ENCODE measurements around the gene DPYSL5. TPM values are rescaled to one million over a fixed set of nuclear protein-coding genes. Genes with fewer than 3 reads are reported as not detected.

DPYSL5 gene
- polyA plus RNA-seq, 1 donor from 2014 or later, result 111 TPM

DNA sequence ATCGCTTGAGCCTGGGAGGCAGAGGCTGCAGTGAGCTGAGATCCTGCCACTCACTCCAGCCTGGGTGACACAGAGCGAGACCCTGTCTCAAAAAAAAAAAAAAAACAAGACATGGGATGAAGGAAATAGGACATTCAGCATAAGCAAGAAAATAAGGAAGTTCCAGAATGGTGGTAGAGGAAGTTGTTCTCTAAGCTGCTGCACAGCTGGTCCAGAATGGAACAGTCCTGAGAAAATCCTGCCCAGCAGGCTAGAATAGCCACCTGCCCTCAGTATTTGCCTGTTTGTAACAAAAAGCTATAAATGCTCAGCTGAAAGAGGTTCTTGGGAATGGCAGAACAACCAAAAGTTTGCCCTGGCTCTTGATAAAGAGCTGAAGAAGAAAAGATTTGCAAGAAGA, 111.4 kb downstream of the DPYSL5 start:
- Histone ChIP-seq H3K9ac (ENCODE audit: low read length) (no peak overlapping the region), H3K4me3 (ENCODE audit: low read length) (no peak overlapping the region), H3K9me3 (ENCODE audit: low read length) (no peaks in the 10 kb centered on the region), H3K27ac (ENCODE audit: low read length) (no peak overlapping the region), H4K20me1 (ENCODE audit: insufficient read depth) (no peaks in the 10 kb centered on the region), H3K9me2 (ENCODE audit: insufficient read depth, low read length) (no peaks in the 10 kb centered on the region), H3F3A (ENCODE audit: insufficient read depth, low read length, poor library complexity, severe bottlenecking) (no peaks in the 10 kb centered on the region), H3K27me3 (ENCODE audit: insufficient read depth, low read depth, low read length) (no peaks in the 10 kb centered on the region), H2AFZ (ENCODE audit: low read depth, low read length) (no peak overlapping the region), H3K36me3 (ENCODE audit: insufficient read depth, low read length) (no peaks in the 10 kb centered on the region), H3K79me2 (replicated peaks; ENCODE audit: insufficient read depth, low read length) (no peaks in the 10 kb centered on the region), H3K4me2 (ENCODE audit: low read length) (no peak overlapping the region)
- no peak for TF ChIP-seq CTCF (IDR thresholded peaks at IDR 0.05; ENCODE audit: poor library complexity, severe bottlenecking)
- TF ChIP-seq RAD21 (conservative IDR thresholded peaks at IDR 0.05), result no peak
- no peak for TF ChIP-seq SMC3 (conservative IDR thresholded peaks at IDR 0.05; ENCODE audit: poor library complexity)
- TF ChIP-seq MXI1 (conservative IDR thresholded peaks at IDR 0.05; ENCODE audit: poor library complexity, severe bottlenecking), result no peak
- TF ChIP-seq EZH2 (IDR thresholded peaks at IDR 0.05; ENCODE audit: borderline replicate concordance, insufficient read depth, low read length, poor library complexity, severe bottlenecking), result no peak
- TF ChIP-seq POLR2AphosphoS5 (IDR thresholded peaks at IDR 0.05), result no peak
- no peak for TF ChIP-seq EP300 (conservative IDR thresholded peaks at IDR 0.05; ENCODE audit: poor library complexity, severe bottlenecking)
- TF ChIP-seq REST (IDR thresholded peaks at IDR 0.05; ENCODE audit: borderline replicate concordance), result no peak
- no peak for TF ChIP-seq TAF1 (IDR thresholded peaks at IDR 0.05; ENCODE audit: low read depth)

- H3K79me2 ChIP-seq (replicated peaks; ENCODE audit: insufficient read depth, low read length), result no peaks in the 10 kb centered on the region
Observed at GRCh38 chr2:26964446-26965130, 116.7 kb downstream of the DPYSL5 start.

More at GRCh38 chr2:26964446-26965130, 116.7 kb downstream of the DPYSL5 start:
- H3K9ac ChIP-seq (ENCODE audit: low read length), result no peak overlapping the region
- H3K36me3 ChIP-seq (ENCODE audit: insufficient read depth, low read length), result no peaks in the 10 kb centered on the region
- H3K4me2 ChIP-seq (ENCODE audit: low read length), result no peak overlapping the region
- no peaks in the 10 kb centered on the region for H3K27me3 ChIP-seq (ENCODE audit: insufficient read depth, low read depth, low read length)
- no peak overlapping the region for H3K4me3 ChIP-seq (ENCODE audit: low read length)
- no peaks in the 10 kb centered on the region for H3K9me3 ChIP-seq (ENCODE audit: low read length)
- no peak overlapping the region for H2AFZ ChIP-seq (ENCODE audit: low read depth, low read length)
- H3K27ac ChIP-seq (ENCODE audit: low read length), result no peak overlapping the region
- no peaks in the 10 kb centered on the region for H4K20me1 ChIP-seq (ENCODE audit: insufficient read depth)
- TF ChIP-seq SMC3 (conservative IDR thresholded peaks at IDR 0.05; ENCODE audit: poor library complexity) (no peak), MXI1 (conservative IDR thresholded peaks at IDR 0.05; ENCODE audit: poor library complexity, severe bottlenecking) (no peak)
- H3F3A ChIP-seq (ENCODE audit: insufficient read depth, low read length, poor library complexity, severe bottlenecking), result no peaks in the 10 kb centered on the region
- H3K9me2 ChIP-seq (ENCODE audit: insufficient read depth, low read length), result no peaks in the 10 kb centered on the region

All from neural cell (in vitro differentiated cells).